Tracheal epithelial cell (primary cell): ENCODE measurements around the gene MUC6. TPM values are rescaled to one million over a fixed set of nuclear protein-coding genes. Genes with fewer than 3 reads are reported as not detected.

Experiments used
- total RNA-seq: library from RNA; depleted of rRNA; stranded (reverse); fragments of >200 nt; gene quantifications from 2 replicates; pipeline ENCODE4 v1.2.1, GENCODE V29; 2014

The MUC6 gene
- not detected in 2 replicates for total RNA-seq

GRCh38 chr11:1036303-1036923, at the start of gene MUC6:
TSS of gene MUC6 (minus strand) at chr11:1036718. CDS start at chr11:1036655, 63 bp downstream.

GRCh38 chr11:1074244-1075221, 38.0 kb upstream of the MUC6 start, which contains the start of gene MUC2:
TSS of gene MUC2 (plus strand) at chr11:1074874.

Other genes with a start within 250 kb of the MUC6 start
- gene CEND1, start 246.6 kb downstream of the MUC6 start, total RNA-seq: not detected in 2 replicates
- 9.2 and 11.3 TPM in 2 replicates for gene SLC25A22, start 238.4 kb downstream of the MUC6 start, total RNA-seq
- 4.8 and 7.2 TPM in 2 replicates for gene PIDD1, start 231.5 kb downstream of the MUC6 start, total RNA-seq
- 347 and 511 TPM in 2 replicates for gene RPLP2, start 226.8 kb downstream of the MUC6 start, total RNA-seq
- 11.1 and 11.9 TPM in 2 replicates for gene PNPLA2, start 217.8 kb downstream of the MUC6 start, total RNA-seq
- 0.43 and 2.4 TPM in 2 replicates for gene CRACR2B, start 208.8 kb downstream of the MUC6 start, total RNA-seq
- gene CD151, start 203.8 kb downstream of the MUC6 start, total RNA-seq: 274 and 430 TPM in 2 replicates
- gene POLR2L, start 194.2 kb downstream of the MUC6 start, total RNA-seq: 15.1 and 37.4 TPM in 2 replicates
- gene TSPAN4, start 193.9 kb downstream of the MUC6 start, total RNA-seq: 45.0 and 53.3 TPM in 2 replicates
- gene CHID1, start 125.9 kb downstream of the MUC6 start, total RNA-seq: 56.9 and 59.9 TPM in 2 replicates
- gene AP2A2, start 110.8 kb downstream of the MUC6 start, total RNA-seq: 16.4 and 17.1 TPM in 2 replicates
- not detected in 2 replicates for gene MUC2, start 38.2 kb upstream of the MUC6 start, total RNA-seq
- gene MUC5AC, start 121.2 kb upstream of the MUC6 start, total RNA-seq: under 0.01 TPM in 1 of 2 replicates, not detected in the other
- not detected in 2 replicates for gene MUC5B, start 186.3 kb upstream of the MUC6 start, total RNA-seq